GM18873 (cell line): ENCODE results near the gene POLR3H.

ENCODE experiments used
- ATAC-seq: cut with Tn5 transposase; IDR thresholded peaks from one replicate; pipeline ENCODE4 v1.9.1; 2021; ENCODE audit warnings: mild to moderate bottlenecking, moderate library complexity, moderate number of reproducible peaks; ENCODE audit not compliant: unreplicated experiment, low FRiP score

POLR3H gene

GRCh38 chr22:41488596-41489385 lies 55.5 kb downstream of the POLR3H start:
- ATAC-seq: no peak

- no peak for ATAC-seq
These were observed 56.2 kb downstream of the POLR3H start for GRCh38 chr22:41488076-41488475.

DNA sequence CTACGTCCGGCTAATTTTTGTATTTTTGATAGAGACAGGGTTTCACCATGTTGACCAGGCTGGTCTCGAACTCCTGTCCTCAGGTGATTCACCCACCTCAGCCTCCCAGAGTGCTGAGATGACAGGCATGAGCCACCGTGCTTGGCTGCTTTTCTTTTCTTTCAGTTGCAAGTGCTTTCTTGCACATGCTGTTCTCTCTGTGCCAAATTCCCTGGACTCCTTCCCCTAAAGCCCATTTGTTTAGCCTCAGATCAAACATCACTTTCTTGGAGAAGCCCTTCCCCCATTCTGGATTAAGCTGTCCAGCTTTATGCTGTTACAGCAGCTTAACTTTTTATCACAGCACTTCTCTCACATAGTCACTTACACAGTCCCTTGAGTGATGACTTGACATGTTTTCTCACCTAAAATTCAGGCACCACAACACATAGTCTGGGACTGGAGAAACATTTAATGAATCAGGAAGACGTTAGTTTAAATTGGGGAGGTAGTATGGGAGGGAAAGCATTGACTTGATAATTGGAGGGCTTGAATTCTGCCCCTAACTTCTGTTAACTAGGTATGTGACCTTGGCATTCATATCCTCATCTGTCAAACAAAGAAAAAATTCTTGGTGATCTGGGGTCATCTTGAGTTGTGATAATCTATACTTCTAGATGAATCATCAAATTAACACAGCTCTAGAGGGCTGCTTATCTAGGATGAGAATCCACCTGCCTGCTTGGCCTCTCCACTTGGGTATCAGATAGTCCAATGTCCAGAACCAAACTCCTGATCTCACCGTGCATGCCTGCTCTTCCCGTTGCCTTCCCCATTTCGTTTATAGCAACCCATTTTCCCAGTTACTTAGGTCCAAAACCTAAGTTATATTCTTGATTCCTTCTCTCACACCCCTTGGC lies 57.0 kb downstream of the POLR3H start:
- ATAC-seq: no peak

DNA sequence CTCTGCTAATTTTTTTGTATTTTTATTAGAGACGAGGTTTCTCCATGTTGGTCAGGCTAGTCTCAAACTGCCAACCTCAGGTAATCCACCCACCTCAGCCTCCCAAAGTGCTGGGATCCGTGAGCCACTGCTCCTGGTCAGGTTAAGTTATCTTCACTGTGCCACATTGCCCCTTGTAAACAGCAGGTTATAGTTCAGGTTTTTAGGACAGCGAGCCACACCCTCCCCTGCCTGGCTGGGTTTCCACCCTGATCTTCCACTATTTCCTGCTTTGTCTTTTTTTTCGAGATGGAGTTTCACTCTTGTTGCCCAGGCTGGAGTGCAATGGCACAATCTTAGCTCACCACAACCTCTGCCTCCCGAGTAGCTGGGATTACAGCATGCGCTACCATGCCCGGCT lies 59.2 kb downstream of the POLR3H start:
- no peak for ATAC-seq

- ATAC-seq: no peak
These were observed 61.8 kb downstream of the POLR3H start for GRCh38 chr22:41482319-41482935.

DNA sequence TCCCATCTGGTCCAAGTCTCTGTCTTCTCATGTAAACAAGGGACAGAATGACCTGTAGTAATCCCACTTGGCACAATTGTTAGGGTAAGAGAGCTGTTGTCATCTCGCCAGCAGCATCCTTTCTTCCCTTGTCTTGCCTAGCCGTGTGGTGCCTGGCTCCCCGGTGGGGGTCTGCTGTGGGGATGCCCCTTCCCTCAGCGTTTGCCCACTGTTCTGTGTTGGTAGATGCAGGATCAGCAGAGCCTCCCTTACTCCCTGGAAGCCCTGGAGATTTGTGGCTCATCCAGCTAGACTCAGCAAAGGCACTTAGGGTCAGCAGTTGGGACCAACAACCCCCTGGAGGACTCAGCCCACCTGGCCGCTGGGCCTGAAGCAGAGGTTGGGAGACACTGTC lies 62.3 kb downstream of the POLR3H start:
- ATAC-seq: no peak

- ATAC-seq: no peak
These were observed 63.0 kb downstream of the POLR3H start for GRCh38 chr22:41481131-41481830.

- ATAC-seq: no peak
These were observed 63.9 kb downstream of the POLR3H start for GRCh38 chr22:41480397-41480735.

- ATAC-seq: no peak
These were observed 64.4 kb downstream of the POLR3H start for GRCh38 chr22:41479671-41480396.

DNA sequence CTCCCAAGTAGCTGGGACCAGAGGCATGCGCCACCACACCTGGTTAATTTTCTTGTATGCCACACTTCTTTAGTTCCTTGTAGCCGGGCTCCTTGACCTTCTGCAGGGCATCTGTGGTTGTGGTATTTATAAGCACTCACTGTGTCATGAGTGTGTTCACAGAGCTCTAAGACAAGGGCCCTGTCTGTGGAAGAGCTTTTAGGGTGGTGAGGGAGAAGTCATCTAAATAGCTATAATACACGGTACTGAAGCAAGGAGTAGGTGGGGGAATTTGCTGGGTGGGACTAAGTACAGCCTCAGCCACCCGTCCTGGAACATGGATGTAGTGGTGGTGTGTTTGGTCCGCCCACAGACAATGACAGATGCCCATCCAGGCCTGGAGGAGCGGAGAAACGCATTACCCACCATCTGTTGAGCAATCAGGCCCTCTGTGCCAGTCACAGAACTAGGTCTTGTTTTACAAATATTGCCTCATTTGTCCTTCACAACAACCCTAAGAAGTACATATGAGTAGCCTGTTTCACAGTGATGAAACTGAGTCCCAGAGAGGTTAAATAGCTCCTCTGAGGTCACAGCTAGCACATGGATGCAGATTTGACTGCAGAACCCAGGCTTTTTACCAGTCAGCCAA lies 65.3 kb downstream of the POLR3H start:
- no peak for ATAC-seq

DNA sequence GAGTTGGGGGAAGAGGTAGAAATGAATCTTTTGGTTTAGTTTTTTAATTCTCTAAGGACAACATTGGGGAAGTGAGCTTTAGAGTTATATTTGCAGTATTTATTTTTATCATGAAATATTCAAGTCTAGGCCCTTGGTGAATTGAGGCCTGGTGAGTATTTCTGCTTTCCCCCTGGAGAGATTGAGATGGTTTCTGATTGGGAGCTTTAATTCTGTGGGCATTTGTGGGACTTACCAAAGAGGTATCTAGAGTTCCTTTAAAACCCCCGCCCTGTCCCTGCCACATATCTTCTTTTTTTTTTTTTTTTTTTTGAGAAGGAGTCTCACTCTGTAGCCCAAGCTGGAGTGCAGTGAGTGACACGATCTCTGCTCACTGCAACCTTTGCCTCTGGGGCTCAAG lies 65.8 kb downstream of the POLR3H start:
- no peak for ATAC-seq
